Measurements from ENCODE around the gene C6orf136.
"Not testable (repeated sequence)": the region's sequence is repeated elsewhere in the genome, so short reads cannot be mapped to it uniquely, and the experiment has no call there.

Gene C6orf136

DNA sequence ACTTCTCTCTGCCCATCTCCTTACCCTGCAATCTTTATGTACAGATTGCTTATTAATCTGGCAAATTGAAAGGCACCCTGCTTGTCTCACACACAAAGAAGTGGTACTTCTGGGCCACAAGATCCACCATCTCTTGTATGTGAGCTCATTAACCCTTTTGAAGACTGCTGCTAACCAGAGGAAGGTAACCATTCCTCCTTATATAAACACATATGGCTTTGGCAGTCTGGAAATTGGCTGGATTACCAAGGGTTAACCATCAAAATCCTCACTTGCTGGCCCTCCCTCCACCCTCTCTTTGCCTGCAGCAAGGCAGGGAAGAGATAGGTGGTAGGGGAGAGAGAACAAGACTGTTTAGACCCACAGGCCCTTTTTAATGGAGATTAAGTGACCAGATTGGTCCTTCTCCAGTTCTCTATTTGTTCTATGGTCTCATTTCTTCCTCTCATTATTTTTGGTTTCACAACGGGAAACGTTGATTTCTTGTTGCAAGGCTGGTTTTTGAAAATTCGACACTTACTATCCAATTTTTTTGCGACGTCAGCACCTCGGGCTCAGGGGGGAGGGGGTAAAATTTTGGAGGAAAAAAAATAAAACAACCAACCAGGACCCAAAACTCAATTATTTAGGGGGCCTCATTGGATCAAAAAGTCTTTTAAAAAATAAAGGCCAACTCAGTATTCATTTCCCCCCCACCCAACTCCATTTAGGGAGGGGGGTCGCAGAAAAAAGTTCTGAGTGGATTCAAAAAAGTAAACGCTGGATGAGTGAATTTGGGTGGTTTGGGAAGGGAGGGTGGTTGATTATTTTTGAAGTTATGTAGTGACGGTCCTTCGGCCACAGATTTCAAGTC is 30.7 kb upstream of the C6orf136 start:
- peak in 1 of 2 experiments; percentile 1 for DNase-seq

DNA sequence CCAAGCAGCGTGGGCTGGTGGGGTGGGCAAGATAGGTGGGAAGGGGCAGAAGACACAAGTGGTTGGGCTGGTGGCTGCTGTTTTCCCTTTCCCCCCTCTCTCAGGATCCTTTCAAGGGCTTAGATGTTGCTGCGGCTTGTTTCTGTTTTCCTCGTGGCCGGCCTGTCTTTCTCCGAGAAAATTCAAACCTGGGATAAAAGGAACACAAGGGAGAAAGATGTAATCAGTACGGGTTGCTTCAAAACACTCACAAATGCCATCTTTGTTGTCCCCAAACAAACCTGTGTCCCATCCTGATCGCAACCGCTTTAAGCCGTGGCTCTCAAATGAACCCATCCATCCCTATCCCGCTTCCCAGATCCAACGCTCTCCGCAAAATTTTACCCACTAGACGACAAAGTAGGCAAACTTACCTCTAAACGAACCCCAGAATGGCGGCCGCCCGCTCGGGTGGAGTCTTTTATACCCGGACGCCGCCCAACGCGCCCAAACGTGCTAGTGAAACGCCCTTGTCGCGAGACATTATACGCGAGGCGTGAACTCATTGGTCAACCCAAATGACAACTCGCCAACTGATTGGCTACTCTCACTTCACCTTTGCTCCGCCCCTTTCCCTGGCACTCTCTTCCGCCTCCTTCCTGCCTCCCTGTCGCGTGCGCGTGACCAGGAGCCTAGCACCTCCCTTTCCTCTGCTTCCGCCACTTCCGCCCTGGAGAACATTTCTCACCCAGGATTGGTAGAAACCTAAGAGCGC is 29.9 kb upstream of the C6orf136 start, which contains the start of gene PPP1R10:
PPP1R10 (minus strand) TSS at position 433 of the 754 bp plus-strand sequence. CDS start 7,299 bp downstream, outside the sequence.
- peak; percentile 98 to 99 for DNase-seq

DNA sequence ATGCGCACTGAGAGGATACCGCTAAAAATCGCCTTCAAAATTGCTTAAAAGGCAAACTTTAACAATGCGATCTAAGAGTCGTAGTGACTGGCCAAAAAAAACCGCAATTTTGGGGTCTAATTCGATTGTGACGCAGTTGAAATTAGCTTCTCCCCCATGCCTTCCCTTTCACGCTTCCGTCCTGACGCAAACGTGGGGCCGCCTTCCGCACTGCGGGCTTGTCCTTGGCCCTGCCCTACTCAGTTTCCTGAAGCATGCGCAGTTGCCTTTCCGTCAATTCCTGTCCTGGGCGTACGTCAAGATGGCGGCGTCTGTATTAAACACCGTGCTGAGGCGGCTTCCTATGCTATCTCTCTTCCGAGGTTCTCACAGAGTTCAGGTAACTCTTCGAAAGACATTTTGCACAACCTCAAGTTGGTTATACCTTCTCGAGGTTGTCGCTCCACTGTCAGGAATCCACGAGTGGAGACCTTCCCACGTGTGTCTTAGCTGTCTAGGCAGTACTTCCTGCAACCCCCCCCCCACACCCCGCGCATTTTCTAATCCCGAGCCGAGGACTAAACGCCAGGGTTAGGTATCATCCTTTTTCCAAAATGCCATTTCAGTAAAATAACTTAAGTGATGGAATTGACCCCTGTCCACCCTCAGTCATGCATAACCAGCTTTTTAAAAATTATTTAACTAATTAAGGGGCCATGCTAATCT is 29.2 kb upstream of the C6orf136 start, which contains the start of gene MRPS18B:
MRPS18B (plus strand) TSS at position 276 of the 705 bp plus-strand sequence; CDS start at position 302, 26 bp downstream.
- DNase-seq: peak; percentile 73 to 87

DNA sequence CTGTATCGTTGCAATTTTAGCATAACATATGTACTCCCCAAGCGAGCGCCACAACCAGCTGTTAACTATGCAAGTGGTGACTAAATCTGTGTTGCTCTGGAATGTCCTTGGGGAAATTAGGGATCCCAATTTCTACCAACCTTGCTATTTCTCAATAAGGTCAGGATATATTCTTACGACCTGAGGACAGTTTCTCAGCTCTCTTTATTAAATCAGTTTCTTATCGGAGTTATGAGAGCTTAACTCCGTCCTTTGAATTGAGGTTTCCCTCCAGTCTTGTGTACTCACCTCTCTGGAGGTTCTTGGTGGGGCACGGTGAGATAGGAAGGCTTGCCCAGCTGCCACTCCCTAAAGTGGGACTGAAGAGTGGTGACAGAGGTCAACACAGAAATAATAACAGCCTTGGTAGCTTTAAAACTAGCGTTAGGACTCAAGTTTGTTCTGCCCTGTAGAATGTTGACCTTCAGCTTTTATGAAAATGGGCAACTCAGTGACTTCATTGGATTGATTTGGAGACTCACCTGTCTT is 28.6 kb upstream of the C6orf136 start:
- no peak for DNase-seq

DNA sequence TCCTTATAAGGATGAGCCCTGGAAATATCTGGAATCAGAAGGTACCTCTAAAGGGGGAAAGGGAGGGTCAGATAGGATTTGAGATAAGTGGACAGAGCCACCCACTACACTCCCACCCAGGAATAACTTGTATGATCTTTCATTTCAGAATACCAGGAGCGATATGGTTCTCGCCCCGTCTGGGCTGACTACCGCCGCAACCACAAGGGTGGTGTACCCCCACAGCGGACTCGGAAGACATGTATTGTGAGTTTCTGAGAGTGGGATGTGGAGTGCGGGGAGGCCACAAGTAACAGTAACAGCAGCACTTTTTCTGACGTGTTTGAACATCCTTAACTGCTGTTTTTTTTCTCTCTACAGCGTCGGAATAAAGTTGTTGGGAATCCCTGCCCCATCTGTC is 27.4 kb upstream of the C6orf136 start:
- DNase-seq: no peak

DNA sequence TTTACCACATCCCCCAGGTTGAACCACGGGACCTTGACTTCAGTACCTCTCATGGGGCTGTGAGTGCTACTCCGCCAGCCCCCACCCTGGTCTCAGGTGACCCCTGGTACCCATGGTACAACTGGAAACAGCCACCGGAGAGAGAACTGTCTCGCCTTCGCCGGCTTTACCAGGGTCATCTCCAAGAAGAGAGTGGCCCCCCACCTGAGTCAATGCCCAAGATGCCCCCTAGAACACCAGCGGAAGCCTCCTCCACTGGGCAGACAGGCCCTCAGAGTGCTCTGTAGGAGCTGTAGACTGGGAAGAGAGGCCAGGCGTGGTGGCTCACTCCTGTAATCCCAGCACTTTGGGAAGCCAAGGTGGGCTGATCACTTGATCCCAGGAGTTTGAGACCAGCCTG is 21.4 kb upstream of the C6orf136 start:
- no peak for DNase-seq

DNA sequence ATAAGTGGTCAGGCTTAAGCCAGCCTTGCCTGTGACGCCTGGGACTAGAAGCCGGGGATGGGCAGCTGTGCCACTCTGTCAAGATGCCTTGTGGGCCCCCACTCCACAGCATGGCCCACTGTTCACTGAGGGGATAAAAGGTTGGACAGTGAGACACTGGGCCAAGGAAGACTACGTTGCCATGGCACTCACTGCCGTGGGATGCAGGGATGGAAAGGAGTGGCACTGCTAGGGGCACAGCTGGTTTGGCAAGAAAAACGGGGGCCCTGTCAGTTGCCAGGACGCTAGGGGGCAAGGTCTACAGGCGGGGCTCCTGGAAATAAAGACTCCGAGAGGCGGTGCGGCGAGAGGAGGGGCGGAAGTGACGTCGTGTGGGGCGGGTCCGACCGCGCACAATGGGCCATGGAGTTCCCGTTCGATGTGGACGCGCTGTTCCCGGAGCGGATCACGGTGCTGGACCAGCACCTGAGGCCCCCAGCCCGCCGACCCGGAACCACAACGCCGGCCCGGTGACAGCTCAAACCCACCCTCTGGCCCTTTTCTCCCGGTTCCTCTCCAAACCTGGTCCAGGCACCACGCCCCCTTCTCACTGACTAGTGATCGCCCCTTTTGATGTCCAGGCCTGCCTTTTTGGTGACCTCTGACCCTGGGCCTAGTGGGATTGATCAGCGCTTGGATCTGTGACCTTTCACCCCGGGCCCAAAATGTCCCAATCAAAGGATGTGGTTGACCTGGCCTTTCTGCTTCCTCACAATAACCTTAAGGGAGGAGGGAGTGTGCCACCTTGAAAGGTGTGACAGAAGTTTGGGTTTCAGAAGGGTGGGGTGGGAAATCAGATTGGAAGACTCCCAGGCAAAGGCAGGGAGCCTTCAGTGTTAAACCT is 20.2 kb upstream of the C6orf136 start, which contains the start of gene ATAT1:
ATAT1 (plus strand) TSS at position 391 of the 883 bp plus-strand sequence.
- DNase-seq: peak; percentile 33 to 53

DNA sequence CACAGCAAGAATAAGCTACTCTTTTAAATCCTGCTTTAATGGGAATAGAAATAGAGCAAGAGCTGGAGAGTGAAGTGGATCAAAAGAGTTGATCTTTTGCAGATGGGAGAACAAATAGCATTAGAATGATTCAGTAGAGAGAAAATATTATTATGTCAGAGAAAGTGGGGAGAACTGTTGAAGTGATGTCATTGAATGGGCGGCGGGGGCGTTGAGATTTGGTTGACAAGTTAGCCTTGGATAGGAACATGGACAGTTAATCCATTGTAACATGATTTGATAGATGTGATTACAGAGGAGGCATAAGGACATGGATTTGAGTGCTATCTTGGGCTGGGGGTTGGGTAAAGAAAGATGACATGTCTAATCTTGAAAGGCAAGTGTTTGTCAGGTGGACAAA is 11.1 kb upstream of the C6orf136 start:
- no peak for DNase-seq

DNA sequence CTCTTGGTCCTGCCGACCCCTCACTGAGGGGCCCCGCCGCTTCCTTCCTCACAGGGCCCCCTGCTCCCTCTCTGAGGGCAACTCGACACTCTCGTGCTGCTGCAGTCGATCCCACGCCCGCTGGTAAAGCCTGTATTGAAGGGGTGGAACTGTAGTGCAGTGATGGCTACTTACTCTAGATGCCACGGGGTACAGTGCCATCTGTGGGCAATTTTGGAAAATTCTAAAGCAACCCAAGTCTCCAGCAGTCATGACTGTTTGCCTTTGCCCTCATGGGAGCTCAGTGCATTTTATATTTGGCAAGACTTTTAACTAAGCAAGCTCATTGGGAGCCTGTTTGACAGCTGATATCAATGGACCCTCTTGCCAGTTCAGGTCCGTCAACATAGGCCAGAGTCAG is 6.5 kb upstream of the C6orf136 start:
- DNase-seq: no peak

DNA sequence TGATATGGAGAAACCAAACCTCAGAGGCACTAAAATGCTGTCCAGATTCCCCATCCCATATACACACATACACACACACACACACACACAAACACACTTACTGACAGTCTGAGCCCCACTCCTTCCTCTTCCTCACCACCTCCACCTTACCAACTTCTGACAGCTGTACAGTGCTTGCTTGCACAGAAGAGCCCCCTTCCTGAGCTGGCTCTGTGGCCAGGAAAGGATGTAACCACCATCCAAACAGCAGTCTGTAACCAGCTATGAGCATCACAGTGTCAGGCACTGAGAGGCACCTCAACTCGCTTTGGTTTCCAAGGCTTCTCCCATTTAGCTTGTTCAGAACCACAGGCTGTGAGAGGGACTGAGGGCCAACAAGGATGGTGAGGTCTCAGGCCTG is 5.9 kb upstream of the C6orf136 start:
- no peak for DNase-seq

DNA sequence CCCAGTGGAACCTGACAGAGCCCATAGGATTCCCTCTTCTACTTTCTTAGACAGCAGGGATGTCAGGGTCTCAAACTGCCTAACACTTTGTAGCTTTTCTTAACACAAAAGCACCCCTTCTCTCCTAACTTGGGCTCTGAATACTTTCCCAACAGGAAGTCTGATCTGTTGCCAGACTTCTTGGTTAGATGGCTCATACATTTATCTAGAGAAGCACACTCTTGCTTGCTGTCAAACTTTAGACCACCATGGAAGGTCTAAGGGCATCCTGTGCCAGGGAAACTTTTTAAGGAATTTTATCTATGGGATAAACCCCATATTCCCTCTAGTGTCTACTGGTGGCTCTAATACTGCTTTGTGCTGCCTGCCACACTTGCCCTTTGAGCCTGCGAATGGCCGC is 3.3 kb upstream of the C6orf136 start:
- DNase-seq: no peak

DNA sequence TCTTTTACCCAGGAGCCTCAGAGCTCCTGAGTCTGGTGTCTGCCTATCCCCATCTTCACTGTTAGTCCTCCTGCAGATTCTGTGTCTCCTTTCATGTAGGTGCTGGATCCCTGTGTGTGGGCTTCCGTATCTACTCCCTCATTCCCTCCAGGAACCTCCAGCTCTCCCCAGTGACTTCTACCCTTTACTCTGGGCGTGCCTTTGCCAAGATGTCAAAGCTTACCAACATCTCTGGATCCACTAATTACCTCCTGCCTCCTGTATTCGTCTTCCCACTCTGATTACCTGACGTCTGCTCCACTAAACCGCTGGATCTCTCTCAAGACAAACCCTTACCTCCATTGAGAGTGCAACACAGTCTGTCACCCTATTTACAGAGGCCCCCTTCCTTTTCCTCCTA is 2.2 kb upstream of the C6orf136 start:
- peak in 1 of 2 experiments; percentile 1 for DNase-seq

DNA sequence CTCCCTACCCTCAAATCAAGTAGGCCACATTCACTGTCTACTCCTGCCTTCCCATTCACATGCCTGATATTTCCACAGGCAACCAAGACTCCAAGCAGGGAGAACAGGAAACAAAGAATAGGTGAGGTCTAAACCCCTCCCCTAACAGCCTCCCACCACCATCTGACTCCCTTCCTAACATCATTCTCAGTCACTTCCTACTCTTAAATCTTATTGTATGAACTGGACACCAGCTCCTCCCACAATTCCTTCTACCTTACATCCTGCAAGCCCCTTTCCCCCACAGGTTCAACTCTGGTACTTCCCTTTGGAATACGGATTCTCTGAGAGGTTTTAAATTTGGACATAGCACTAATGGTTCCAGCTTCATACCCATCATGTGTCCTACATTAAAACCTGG is 944 bp upstream of the C6orf136 start:
- DNase-seq: no peak

DNA sequence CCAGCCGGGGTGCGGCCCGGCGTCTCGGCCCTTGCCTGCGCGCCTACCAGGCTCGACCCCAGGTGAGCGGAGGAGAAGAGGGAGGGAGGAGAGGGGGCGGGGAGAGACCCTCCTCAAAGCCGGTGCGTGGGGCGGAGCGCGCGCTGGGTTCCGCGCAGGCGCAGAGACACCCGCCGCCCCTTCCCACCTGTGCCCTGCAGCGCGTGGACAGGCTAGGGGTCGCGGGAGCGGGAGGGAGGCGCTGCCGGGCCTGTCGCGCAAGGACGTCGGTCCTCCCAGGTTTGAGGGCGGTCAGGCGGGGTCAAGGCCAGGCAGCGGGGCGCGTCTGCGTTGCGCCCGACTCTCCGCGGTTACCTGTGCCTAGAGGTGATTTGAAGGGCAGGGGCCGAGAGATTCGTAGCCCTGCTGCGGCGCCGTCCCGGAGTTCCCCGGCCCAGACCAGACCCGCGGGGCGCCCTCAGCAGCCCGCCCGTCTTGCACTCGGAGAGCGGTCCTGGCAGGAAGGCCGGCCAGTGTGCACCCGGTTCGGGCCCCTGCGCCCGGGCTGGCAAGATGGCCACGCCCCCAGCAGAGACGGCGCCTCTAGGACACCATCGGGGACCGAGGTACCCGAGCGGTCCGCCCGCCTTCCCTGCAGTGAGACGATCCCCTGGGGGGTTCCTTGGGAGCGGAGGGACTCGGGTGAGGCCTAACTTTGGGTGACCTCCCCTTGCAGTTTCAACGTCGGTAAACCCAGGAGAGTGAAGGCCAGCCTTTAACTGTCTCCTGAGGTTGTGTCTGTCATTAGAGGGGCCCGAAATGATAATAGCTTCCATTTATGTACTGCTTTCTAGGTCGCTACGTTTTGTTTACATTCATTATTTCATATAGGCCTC is 546 bp downstream of the C6orf136 start:
- peak in 1 of 2 experiments; percentile 28 for DNase-seq

DNA sequence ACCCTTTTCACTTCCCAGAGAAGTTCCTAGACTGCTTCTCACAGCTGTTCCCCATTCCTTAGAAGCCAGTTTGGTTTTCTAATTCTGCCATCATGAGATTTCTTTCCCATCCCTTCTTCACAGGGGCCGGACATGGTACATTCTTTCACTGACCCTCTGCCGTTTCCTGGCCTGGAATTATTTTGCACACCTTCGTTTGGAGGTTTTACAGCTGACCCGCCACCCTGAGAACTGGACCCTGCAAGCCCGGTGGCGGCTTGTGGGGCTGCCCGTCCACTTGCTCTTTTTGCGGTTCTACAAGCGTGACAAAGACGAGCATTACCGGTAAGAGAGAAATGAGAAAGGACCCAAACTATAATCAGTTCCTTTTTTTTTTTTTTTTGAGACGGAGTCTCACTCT is 4.2 kb downstream of the C6orf136 start:
- no peak for DNase-seq

DNA sequence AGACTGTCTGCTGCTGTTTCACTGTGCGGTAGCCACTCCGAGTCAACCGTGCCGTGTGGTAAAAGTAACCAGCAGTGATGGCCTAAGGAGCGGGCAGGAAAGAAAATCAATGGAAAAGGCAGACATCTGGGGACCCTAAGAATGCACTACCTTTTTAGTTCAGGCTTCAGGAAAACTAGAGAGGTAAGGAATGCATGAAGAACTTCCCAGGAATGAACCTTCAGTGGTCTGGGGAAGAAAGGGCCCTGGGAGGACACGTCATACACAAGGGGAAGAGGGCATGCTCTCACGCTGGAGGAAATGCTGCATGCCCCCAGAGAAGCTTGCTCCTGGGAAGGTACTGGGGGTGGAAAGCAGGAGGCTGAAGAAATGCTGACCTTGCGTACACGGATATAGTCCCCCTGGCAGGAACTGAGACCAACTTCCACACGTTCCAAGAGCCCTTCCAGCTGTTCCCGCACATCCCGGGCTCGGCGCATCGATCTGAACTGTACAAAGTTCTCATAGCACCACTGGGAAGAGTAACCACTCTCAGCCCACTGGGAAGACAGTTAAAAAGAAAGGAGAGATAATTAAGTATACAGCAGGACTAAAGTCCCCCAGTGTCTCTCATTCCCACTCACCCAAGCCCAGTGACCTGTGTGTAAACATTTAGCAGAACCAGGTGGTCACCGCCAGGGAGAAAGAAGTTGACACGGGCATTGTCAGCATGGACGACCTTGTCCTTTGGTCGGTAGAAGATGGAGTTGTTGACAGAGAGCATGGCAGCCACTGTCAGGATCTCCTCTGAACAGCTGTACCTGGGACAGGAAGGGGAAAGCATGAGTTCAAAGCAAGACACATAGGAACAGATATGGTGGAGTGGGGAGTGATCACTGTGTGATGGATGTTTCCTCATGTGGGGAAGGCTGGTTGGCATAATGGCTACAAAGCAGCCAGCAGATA is 8.1 kb downstream of the C6orf136 start:
- no peak for DNase-seq

DNA sequence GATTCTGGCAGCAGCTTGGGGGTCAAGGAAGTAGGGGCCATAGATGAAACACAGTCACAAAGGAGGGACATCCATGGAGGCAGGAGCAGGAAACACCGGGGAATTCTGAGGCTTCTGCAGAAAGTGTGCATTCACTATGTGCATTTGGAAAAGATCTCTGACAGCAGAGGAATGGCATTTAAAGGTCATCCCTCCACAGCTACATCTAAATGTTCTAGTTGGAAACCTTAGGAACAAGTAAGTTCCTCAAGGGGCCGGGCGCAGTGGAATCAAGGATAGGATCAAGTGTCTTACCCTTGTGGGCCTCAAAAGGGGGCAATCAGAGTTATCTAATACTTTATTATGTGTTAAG is 8.8 kb downstream of the C6orf136 start:
- no peak for DNase-seq

DNA sequence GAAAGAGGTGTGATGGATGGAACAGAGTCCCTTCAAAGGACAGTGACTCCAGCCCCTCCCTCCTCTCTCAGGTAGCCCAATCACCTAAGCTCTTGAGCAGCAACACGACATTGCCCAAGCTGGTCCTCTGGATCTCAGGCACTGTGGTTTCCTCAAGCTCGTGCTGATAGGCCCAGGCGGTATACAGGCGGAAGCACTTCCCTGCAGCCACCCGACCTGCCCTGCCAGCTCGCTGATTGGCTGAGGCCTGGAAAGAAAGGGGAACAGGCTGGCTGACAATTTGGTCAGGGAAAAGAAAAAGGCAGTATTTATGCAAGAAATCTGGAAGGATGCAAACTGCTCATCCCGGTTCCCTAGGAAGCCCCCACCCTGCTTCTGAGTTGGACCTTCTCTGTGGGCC is 9.6 kb downstream of the C6orf136 start:
- no peak for DNase-seq

DNA sequence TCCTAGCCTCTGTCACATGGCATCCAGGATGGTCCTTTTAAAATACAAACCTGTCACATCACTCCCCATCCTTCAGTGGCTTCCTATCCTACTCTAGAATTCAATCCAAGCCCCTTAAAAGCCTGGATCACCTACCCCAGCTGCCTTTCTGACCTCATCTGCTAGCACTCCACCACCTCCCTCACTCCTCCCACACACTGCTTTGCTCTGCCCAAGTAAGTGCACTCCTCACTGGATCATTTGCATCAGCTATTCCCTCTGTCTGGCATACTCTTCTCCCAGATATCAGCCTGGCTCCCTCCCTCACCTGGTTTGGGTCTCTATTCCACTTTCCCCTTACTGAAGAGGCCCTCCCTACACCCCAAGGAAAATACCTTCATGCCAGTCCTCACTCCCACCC is 10.5 kb downstream of the C6orf136 start:
- no peak for DNase-seq

DNA sequence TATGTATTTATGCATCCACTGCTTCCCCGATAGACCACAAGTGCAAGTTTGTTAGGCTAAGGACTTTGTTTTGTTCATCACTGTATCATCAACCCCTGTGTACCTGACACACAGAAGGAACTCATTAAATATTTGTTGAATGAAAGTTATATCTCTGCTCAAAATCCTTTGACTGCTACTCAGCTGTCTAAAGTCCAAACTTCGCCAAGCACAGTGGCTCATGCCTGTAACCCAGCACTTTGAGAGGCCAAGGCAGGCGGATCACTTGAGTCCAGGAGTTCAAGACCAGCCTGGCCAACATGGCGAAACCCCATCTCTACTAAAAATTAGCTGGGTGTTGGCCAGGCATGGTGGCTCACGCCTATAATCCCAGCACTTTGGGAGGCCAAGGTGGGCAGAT is 11.0 kb downstream of the C6orf136 start:
- DNase-seq: not testable (repeated sequence)

Data from cerebellar nuclear complex (tissue), 1 donor.